HG02763 (cell line): ENCODE data around the gene HDAC5.

Experiments
- ATAC-seq: cut with Tn5 transposase; IDR thresholded peaks from one replicate; pipeline ENCODE4 v1.9.1; 2021; ENCODE audit warnings: mild to moderate bottlenecking, moderate library complexity; ENCODE audit not compliant: unreplicated experiment

HDAC5 gene

DNA sequence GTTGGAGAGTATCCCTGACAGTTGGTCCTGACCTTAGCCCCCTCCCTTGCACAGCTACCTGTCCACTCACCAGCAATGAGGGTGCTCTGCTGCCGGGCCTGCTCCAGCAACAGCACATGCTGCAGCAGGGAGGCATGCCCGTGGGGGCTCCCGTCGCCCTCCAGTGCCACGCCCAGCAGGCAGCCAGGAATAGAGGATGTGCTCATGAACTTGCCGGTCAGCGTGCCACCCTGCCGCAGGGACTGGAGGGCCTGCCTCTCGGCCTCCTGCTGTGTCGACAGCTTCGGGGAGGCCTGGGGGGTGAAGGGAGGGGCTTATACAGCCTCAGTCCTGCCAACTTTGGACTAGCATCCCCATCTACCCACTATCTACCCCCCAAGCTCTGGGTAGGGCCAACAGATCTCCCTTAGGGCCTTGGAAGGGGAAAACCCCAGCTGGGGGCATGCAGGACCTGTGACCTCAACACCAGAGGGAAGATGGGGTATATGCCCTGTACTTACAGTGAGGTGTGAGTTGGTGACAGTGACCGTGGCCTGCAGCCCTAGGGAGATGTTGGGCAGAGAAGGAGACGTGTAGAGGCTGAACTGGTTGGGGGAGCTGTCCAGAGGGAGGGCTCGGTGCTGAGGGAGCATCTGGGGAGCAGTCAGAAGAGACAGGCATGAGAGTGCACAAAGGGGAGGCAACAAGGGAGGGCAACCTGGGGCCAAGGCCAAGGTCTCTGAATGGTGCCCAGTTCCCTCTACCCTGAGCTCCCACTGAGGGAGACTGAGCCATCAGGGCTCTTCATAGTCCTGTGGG lies 32.0 kb downstream of the HDAC5 start:
- no peak for ATAC-seq

- no peak for ATAC-seq
Observed at GRCh38 chr17:44088254-44088653, 35.2 kb downstream of the HDAC5 start.

GRCh38 chr17:44087319-44087718 lies 36.1 kb downstream of the HDAC5 start:
- no peak for ATAC-seq

DNA sequence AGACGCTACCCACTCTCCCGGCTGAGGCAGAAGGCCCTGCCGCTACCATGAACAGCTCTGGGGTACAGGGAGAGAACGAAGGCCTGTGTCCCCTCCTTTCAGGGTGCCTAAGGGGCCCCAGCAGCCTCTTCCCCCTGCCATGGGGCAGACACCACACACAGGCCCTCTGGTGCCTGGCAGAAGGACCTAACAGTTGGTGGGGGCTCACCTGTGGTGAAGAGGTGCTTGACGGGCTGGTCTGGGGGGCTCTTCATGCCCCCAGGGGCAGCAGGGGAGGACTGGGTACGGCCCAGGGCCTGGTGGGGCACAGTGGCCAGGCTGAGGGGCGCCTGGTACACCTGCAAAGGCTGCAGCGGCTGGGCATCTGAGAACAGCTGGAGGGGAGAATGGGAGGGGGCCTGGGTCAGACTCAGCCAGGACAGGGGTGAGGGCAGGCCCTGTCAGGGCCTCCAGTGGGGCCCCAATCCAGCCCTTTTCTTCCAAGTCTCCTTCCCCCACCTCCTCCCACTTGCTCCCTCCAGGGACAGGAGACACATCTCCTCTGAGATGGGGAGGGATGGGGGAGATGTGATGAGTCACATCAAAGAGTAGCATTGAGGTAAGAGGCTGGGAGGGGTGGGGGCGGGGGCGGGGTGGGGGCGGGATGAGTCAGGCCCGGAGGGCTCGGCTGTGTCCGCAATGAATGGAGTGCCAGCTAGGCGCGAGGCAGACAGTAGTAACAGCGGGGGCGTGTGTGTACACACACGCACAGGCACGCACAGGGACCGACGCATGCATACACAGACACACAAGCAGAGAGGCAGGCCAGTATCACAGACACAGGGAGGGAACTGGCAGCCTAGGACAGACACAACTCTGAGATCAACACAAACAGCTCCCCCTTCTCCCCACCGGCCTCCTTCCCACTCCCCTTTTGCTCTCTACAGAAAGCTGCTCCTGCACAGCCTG lies 36.8 kb downstream of the HDAC5 start:
- no peak for ATAC-seq

DNA sequence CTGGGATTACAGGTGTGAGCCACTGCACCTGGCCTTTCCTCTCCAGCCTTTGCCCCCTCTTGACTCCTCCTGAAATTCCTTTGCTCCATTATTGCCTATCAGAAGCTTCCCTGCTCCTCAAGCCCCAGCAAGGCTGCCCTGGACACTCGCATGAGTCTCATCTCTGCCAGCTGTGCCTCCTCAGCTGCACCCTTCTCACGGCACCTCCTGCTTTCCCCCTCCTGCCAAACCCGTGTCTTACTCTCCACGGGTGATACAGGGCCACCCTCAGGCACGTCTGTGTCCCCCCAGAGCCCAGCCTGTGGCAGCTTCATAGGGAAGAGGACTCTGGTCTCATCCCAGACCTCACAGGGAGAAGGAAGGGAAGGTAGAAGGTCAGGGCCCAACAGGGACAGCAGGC lies 37.5 kb downstream of the HDAC5 start:
- no peak for ATAC-seq

GRCh38 chr17:44084921-44085320 lies 38.5 kb downstream of the HDAC5 start:
- ATAC-seq: no peak

DNA sequence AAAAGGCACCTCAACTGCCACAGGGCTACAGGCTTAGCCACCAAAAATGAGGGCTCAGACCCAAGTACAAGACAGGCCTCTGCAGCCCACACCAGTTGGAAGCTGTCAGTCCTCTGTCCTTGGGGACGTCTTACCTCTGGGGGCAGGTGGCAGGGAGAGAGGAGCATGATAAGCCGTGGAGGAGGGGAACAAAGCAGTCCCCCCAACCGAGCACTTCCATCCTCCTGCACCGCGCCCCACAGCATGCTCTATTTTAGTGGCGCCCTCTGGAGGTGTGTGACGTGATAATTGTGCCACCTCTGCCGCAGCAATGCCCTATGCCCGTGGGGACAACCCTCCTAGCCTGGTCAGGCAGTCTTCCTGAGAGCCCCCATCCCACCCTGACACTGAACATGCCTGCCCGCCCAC lies 39.3 kb downstream of the HDAC5 start:
- ATAC-seq: no peak

GRCh38 chr17:44083250-44083849 lies 40.1 kb downstream of the HDAC5 start:
- no peak for ATAC-seq

DNA sequence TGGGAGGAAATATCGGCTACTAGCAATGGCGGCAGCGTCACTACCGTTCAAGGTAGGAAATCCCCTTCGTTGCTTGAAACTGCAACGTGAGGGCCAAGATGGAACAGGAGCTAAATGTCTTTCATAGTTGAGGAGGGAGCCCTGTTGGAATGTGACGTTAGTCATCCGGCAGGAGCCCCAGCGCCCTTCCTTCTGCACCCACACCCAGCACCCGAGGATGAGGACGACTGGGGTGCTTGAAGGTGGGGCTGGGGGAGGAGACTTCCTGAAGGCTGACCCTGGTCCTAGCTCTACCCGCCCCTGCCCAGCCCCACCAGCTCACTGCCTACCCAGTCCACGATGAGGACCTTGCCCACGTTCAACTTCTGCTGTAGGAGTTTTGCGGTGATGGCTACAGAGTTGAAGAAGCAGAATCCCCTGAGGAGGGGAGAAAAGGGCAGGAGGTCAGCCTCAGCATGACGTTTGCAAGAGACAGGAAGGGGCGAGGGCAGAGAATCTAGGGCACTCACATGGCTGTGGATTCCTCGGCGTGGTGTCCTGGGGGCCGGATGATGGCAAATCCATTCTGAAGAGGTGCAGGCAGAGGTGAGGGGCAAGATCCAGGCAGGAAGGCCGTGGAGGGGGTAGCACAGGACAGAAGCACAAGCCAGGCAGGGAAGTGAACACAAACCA lies 41.0 kb downstream of the HDAC5 start:
- ATAC-seq: no peak

DNA sequence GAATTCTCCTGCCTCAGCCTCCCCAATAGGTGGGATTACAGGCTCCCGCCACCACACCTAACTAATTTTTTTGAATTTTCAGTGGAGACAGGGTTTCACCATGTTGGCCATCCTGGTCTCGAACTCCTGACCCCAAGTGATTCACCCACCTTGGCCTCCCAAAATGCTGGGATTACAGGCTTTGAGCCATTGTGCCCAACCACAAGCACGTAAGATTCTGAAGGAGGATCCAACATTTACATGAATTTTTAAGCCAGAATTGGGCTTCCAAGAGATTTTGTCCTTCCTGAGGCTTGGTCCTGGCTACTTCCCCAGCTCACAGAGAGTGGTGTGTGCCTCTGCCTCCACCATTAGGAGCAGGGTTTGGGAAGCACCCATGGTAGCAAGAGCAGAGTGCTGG lies 41.8 kb downstream of the HDAC5 start:
- no peak for ATAC-seq

- no peak for ATAC-seq
Observed at GRCh38 chr17:44079877-44080821, 43.3 kb downstream of the HDAC5 start.

DNA sequence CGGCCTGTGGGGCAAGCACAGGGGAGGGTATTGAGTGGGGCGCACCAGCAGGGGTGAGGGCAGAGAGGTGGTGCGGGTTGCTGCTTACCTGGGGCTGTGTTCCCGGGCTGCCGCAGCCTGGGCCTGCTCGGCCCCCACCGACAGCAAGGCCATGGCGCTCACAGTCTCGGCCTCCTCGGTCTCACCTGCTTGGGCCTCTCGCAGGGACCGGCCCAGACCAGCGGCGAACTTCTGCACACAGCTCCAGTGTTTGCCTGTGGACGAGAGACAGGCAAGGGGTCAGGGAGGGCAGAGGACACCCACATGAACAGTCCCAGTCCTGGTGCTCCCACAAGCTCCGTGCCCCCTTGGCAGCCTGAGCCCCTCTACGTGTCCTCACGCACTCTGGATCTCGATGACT lies 45.0 kb downstream of the HDAC5 start:
- ATAC-seq: no peak

GRCh38 chr17:44077595-44077909 lies 45.9 kb downstream of the HDAC5 start:
- no peak for ATAC-seq

GRCh38 chr17:44076716-44077594 lies 46.5 kb downstream of the HDAC5 start:
- ATAC-seq: no peak

DNA sequence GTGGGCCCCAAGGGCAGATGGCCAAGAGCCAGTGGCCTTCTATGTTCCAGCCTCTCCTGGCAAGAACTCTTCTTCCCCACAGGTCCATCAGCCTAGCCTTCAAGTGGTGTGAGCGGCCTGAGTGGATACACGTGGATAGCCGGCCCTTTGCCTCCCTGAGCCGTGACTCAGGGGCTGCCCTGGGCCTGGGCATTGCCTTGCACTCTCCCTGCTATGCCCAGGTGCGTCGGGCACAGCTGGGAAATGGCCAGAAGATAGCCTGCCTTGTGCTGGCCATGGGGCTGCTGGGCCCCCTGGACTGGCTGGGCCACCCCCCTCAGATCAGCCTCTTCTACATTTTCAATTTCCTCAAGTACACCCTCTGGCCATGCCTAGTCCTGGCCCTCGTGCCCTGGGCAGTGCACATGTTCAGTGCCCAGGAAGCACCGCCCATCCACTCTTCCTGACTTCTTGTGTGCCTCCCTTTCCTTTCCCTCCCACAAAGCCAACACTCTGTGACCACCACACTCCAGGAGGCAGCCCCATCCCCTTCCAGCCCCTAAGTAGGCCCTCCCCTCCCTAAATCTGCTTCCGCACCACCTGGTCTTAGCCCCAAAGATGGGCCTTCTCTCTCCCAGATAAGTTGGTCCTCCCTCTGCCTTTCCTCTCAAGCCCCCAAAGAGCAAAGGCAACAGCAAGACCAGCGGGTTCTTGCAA lies 47.7 kb downstream of the HDAC5 start:
- ATAC-seq: no peak

DNA sequence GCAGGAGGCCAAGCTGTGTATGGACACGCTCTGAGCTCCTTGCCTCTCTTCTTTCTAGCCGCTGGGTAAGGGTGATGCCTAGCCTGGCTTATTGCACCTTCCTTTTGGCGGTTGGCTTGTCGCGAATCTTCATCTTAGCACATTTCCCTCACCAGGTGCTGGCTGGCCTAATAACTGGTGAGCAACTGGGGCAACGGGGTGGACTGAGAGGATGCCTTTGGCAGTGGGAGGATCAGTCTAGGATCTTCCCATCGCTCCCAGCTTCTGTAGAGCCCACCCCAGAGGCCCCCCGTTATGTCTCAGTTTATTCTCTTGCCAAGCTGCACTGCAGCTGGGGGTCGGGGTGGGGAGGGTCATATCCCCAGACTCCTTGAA lies 48.5 kb downstream of the HDAC5 start:
- no peak for ATAC-seq

DNA sequence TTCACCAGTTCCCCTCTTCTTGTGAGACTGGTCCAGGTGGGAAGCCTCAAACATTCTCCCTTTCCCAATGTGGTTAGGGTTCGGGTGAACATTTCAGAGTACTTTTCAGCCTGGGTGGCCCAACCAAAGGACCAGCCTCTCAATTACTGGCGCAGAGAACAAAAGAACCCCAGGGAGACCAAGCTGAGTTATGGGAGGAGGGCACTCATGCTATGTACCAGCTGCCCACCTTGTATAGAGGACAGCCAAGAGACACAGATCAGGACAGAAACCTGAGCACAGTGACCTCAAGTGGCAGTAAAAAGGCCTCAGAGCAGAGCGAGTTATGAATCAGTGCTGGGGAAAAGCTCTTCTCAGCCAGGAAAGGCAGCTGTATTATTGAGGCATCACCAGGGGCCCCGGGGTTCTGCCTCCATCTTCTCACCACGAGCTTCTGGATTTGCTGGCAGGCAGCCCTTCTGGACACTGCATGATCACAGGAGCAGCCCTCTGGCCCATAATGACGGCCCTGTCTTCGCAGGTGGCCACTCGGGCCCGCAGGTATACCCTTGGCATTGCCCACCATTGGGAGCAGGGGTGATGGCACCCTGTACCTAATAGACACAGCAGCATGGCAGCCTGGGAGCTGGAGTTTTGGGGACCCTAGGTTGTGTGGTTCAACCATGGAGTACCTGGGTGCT lies 49.1 kb downstream of the HDAC5 start:
- no peak for ATAC-seq

DNA sequence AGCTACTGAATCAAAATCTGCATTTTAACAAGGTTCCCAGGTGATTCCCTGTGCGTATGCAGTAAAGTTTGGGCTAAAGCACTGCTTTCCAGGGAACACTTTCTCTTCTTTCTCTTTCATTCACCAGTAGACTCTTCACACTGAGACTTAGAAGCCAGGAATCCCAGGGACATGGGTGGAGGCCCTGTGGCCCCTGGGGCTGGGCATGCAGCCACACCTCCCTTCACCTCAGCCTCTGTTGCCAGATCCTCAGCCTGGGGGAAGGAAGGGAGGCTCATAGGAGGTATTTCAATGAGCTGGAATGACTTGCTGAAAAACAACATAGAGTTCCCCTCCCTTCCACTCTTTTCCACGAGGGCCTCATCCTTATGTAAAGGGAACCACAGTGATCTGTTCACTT lies 51.7 kb downstream of the HDAC5 start:
- no peak for ATAC-seq
